ENCODE results near the gene CNN3.

CNN3 gene

DNA sequence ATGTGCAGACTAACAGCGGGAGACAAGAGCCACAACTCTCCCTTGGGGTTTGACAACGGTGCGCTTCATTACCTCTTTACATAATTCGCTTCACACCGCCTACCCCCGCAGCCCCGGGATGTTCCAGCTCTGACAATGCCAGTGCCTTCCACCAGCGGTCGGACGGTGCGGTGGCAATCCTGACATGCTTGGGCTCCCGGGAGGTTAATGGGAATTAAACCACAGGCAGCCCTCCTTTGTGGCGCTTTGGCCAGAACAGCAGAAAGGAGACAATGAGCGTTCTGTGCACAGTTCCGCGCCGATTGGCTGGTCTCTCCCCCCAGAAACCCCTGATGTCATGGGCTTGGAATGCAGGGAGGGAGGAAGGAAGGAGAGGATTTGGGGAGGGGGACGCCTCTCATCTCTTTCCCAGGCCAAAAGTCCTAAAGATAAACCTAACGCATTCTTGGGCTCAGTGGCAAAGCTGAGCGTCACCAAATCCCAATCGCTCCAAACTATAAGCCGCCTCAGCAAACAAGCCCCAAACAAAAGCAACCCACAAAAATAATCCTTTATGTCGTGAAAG, 1.3 kb downstream of the CNN3 start:
- H3K36me3 ChIP-seq (ENCODE audit: control insufficient read depth, insufficient read depth, low read length): no peaks in the 10 kb centered on the region
- peak; percentile 44 for DNase-seq (ENCODE audit: extremely low read depth, insufficient read length)
- H3K27me3 ChIP-seq (replicated peaks; ENCODE audit: control insufficient read depth, insufficient read depth, low read length): no peaks in the 10 kb centered on the region; the same call in 1 of the 2 replicates
- TF ChIP-seq CTCF (IDR thresholded peaks at IDR 0.05; ENCODE audit: insufficient read depth, low read length, poor library complexity, severe bottlenecking): no peak
- H3K4me3 ChIP-seq (replicated peaks; ENCODE audit: low read depth, low read length): peak overlapping the region; percentile 59

- no peak for DNase-seq (ENCODE audit: extremely low read depth, insufficient read length)
- H3K4me3 ChIP-seq (replicated peaks; ENCODE audit: low read depth, low read length): peak overlapping the region; percentile 59
Measured at GRCh38 chr1:94925004-94925403, 1.9 kb downstream of the CNN3 start.

DNA sequence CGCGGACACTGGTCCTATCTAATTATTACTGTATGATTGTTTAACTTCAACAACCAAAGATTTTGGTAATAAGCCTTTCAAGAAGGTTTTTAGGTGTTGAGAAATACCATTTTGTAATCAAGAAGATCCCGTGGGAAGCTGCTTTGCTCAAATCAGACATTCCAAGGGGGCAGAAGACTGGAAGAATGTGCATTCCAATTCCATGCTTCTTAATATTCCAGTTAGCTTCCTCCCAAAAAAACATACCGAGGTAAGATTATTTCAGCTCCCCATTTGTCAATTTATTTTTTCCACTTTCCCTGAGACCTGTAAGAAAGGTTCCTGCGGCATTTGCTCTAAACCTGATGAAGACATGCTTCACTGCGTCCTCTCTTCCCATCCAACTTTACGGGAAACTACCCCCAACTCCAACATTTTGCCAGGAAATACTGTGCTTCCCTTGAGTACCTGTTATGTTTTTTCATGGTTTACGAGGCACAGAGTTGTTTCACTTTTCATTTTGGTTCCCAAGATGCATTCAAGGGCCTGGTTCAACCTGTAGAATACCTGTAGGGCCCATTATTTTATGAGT, 4.1 kb downstream of the CNN3 start:
- TF ChIP-seq CTCF (IDR thresholded peaks at IDR 0.05; ENCODE audit: insufficient read depth, low read length, poor library complexity, severe bottlenecking): no peak
- Histone ChIP-seq H3K27me3 (replicated peaks; ENCODE audit: control insufficient read depth, insufficient read depth, low read length) (no peaks in the 10 kb centered on the region; the same call in 1 of the 2 replicates), H3K36me3 (ENCODE audit: control insufficient read depth, insufficient read depth, low read length) (no peaks in the 10 kb centered on the region), H3K4me3 (replicated peaks; ENCODE audit: low read depth, low read length) (no peak overlapping the region)
- no peak for DNase-seq (ENCODE audit: extremely low read depth, insufficient read length)

More at GRCh38 chr1:94925004-94925403, 1.9 kb downstream of the CNN3 start:
- H3K36me3 ChIP-seq (ENCODE audit: control insufficient read depth, insufficient read depth, low read length): no peaks in the 10 kb centered on the region
- H3K27me3 ChIP-seq (replicated peaks; ENCODE audit: control insufficient read depth, insufficient read depth, low read length): no peaks in the 10 kb centered on the region; the same call in 1 of the 2 replicates
- no peak for TF ChIP-seq CTCF (IDR thresholded peaks at IDR 0.05; ENCODE audit: insufficient read depth, low read length, poor library complexity, severe bottlenecking)

DNA sequence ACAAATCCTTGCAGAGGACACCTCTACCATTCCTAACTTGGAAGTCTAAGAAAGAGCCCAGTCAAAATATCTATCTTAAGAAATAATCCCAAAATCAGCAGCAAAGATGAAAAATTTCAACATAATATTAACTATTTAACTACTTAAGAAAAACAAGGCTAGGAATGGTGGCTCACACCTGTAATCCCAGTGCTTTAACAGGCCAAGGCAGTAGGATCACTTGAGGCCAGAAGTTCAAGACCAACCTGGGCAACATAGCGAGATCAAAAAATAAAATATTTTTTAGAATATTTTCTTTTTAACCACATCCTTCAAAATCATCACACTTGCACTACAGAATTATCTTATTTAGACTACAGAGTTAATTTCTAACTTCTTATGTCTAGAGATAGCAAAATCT, 4.9 kb downstream of the CNN3 start:
- Histone ChIP-seq H3K4me3 (replicated peaks; ENCODE audit: low read depth, low read length) (no peak overlapping the region), H3K27me3 (replicated peaks; ENCODE audit: control insufficient read depth, insufficient read depth, low read length) (no peaks in the 10 kb centered on the region; the same call in 1 of the 2 replicates), H3K36me3 (ENCODE audit: control insufficient read depth, insufficient read depth, low read length) (no peaks in the 10 kb centered on the region)
- no peak for DNase-seq (ENCODE audit: extremely low read depth, insufficient read length)
- no peak for TF ChIP-seq CTCF (IDR thresholded peaks at IDR 0.05; ENCODE audit: insufficient read depth, low read length, poor library complexity, severe bottlenecking)

DNA sequence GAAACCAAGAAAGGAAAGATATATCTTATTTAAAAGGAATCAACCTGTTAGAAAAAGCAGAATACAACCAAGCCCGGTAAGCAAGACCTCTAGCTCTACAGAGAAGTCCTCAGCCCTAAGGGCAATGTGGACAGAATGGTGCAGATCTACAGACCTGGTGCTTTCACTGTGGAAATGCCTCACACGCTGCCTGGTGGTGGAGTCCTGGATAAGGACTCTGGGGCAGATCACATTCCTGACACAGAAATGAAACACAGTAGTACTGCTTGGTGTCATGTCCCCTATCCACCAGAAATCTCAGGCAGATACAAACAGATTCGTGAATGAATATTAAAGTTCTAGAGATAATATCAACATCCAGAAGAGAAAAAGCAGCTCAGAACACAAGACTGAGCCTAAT, 6.8 kb downstream of the CNN3 start:
- Histone ChIP-seq H3K36me3 (ENCODE audit: control insufficient read depth, insufficient read depth, low read length) (no peaks in the 10 kb centered on the region), H3K4me3 (replicated peaks; ENCODE audit: low read depth, low read length) (no peak overlapping the region), H3K27me3 (replicated peaks; ENCODE audit: control insufficient read depth, insufficient read depth, low read length) (no peaks in the 10 kb centered on the region)
- TF ChIP-seq CTCF (IDR thresholded peaks at IDR 0.05; ENCODE audit: insufficient read depth, low read length, poor library complexity, severe bottlenecking): no peak
- no peak for DNase-seq (ENCODE audit: extremely low read depth, insufficient read length)
